Adrenal gland (tissue), 5 donors: ENCODE results near the gene SMS.

ENCODE experiments used
- CTCF ChIP-seq, 6 experiments: fragments of 450-650 bp in 4 of 6; fragments of 200-600 bp in 2 of 6; sonication (generic) in 1 of 6; IDR thresholded peaks; 1 replicate in 5 of 6; 2 replicates in 1 of 6; pipeline versions ENCODE4 v1.5.1 to v1.8.0; 2016 to 2021; ENCODE audit warnings: antibody characterized with exemption in 6 of 6, mild to moderate bottlenecking in 2 of 6, moderate library complexity in 1 of 6
- POLR2A ChIP-seq, 2 donors: fragments of 450-650 bp; IDR thresholded peaks; one replicate each; pipeline ENCODE4 v1.6.1; 2017; ENCODE audit warnings: antibody characterized with exemption in 2 of 2, mild to moderate bottlenecking in 2 of 2, moderate library complexity in 1 of 2
- donor health status: DM: no; HTN: no; CAD: no.

- no peak for TF ChIP-seq CTCF (IDR thresholded peaks at IDR 0.05)
- TF ChIP-seq POLR2A (IDR thresholded peaks at IDR 0.05): no peak
Measured at GRCh38 chrX:22026731-22027130, 86.2 kb downstream of the SMS start.
